HepG2 (cell line): ENCODE data around the gene TRAF5. TPM values are rescaled to one million over a fixed set of nuclear protein-coding genes. Genes with fewer than 3 reads are reported as not detected.
A peak's percentile ranks its signal among the peaks of the same experiment; 100 is the strongest.

ENCODE experiments used
- ADNP ChIP-seq: sonication (generic); formaldehyde crosslinking; IDR thresholded peaks from 2 replicates; pipeline ENCODE4 v1.4.0; 2020; ENCODE audit warnings: missing genetic modification reagents
- ASH2L ChIP-seq: fragments of 300-600, 200-600 bp; sonication (generic); IDR thresholded peaks from 2 replicates; pipeline ENCODE4 v1.7.0; 2017; ENCODE audit warnings: low read depth, mild to moderate bottlenecking, moderate library complexity, mixed read lengths, low read length; ENCODE audit not compliant: insufficient read length
- ETV5 ChIP-seq: IDR thresholded peaks from 2 replicates; pipeline ENCODE4 v1.6.1; 2018; ENCODE audit warnings: missing biosample characterization, missing genetic modification reagents, inconsistent platforms, borderline replicate concordance
- FOXJ3 ChIP-seq: sonication (generic); formaldehyde crosslinking; IDR thresholded peaks from 2 replicates; pipeline ENCODE4 v1.4.0; 2020; ENCODE audit warnings: missing genetic modification reagents, mild to moderate bottlenecking, borderline replicate concordance
- HNRNPL ChIP-seq: fragments of 200-400 bp; formaldehyde crosslinking; IDR thresholded peaks from 2 replicates; pipeline ENCODE4 v1.6.1; 2017; ENCODE audit warnings: mild to moderate bottlenecking, low read depth, low read length
- KDM5A ChIP-seq: fragments of 200-600 bp; sonication (generic); IDR thresholded peaks from 2 replicates; pipeline ENCODE4 v1.7.0; 2018; ENCODE audit warnings: antibody characterized with exemption, mild to moderate bottlenecking, low read length, borderline replicate concordance
- MTERF4 ChIP-seq: sonication (generic); formaldehyde crosslinking; IDR thresholded peaks from 2 replicates; pipeline ENCODE4 v1.8.0; 2023; ENCODE audit warnings: mild to moderate bottlenecking, missing genetic modification reagents
- NCOR1 ChIP-seq: fragments of 200-600 bp; sonication (generic); IDR thresholded peaks from 2 replicates; pipeline ENCODE4 v1.7.0; 2017; ENCODE audit warnings: antibody characterized with exemption, low read length, borderline replicate concordance
- POLR2AphosphoS2 ChIP-seq: IDR thresholded peaks from 2 replicates; pipeline ENCODE4 v1.6.1; 2011; ENCODE audit warnings: low read depth, low read length, improper control_type of control experiment
- SMC3 ChIP-seq: IDR thresholded peaks from 2 replicates; pipeline ENCODE4 v1.6.1; 2011; ENCODE audit warnings: low read length, improper control_type of control experiment
- SP4 ChIP-seq: sonication (generic); formaldehyde crosslinking; IDR thresholded peaks from 2 replicates; pipeline ENCODE4 v1.8.1; 2023; ENCODE audit warnings: mild to moderate bottlenecking, missing genetic modification reagents
- TARDBP ChIP-seq: sonication (generic); formaldehyde crosslinking; IDR thresholded peaks from 2 replicates; pipeline ENCODE4 v1.8.0; 2022; ENCODE audit warnings: mild to moderate bottlenecking, missing genetic modification reagents
- YEATS2 ChIP-seq: sonication (generic); formaldehyde crosslinking; IDR thresholded peaks from 2 replicates; pipeline ENCODE4 v1.4.0; 2020; ENCODE audit warnings: missing genetic modification reagents, borderline replicate concordance
- ZNF10 ChIP-seq: sonication (generic); formaldehyde crosslinking; IDR thresholded peaks from 2 replicates; pipeline ENCODE4 v1.4.0; 2020; ENCODE audit warnings: mild to moderate bottlenecking, low read depth, missing genetic modification reagents, borderline replicate concordance
- ZNF136 ChIP-seq: sonication (generic); formaldehyde crosslinking; IDR thresholded peaks from 2 replicates; pipeline ENCODE4 v1.8.1; 2022; ENCODE audit warnings: low read depth, mild to moderate bottlenecking, moderate library complexity, missing genetic modification reagents
- ZNF597 ChIP-seq: sonication (generic); formaldehyde crosslinking; IDR thresholded peaks from 2 replicates; pipeline ENCODE4 v1.5.0; 2020; ENCODE audit warnings: missing genetic modification reagents
- ZNF768 ChIP-seq: sonication (generic); formaldehyde crosslinking; IDR thresholded peaks from 2 replicates; pipeline ENCODE4 v1.4.0; 2020; ENCODE audit warnings: missing genetic modification reagents
- polyA plus RNA-seq, 8 experiments: library from polyadenylated mRNA; depleted of rRNA in 3 of 8; stranded (reverse) in 7 of 8; unstranded in 1 of 8; fragments of >200 nt; fragmentation: Illumina TruSeq in 4 of 8; extraction: Trizol in 4 of 8; gene quantifications; 2 replicates each; pipeline versions ENCODE4 v1.2.1 to v1.2.3, GENCODE V29; 2011 to 2016; ENCODE audit warnings: low read depth in 4 of 8, missing spikeins in 1 of 8, mixed read lengths in 1 of 8; ENCODE audit not compliant: insufficient read depth in 1 of 8
- total RNA-seq, 5 experiments: library from RNA; depleted of rRNA; stranded (reverse); fragments of >200 nt; fragmentation: Illumina TruSeq; extraction: Trizol; gene quantifications; 2 replicates each; pipeline ENCODE4 v1.2.3, GENCODE V29; 2016; ENCODE audit warnings: low read depth in 1 of 5
- TF ChIP-seq, protein P1 (sequence below): sonication (generic); formaldehyde crosslinking; IDR thresholded peaks from 2 replicates; pipeline ENCODE4 v1.4.0; 2020; ENCODE audit warnings: missing genetic modification reagents
- TF ChIP-seq, protein P2 (sequence below): sonication (generic); formaldehyde crosslinking; IDR thresholded peaks from 2 replicates; pipeline ENCODE4 v1.5.0; 2020; ENCODE audit warnings: missing genetic modification reagents, mild to moderate bottlenecking, borderline replicate concordance
- TF ChIP-seq, protein P3 (sequence below): sonication (generic); formaldehyde crosslinking; IDR thresholded peaks from 2 replicates; pipeline ENCODE4 v1.4.0; 2020; ENCODE audit warnings: missing genetic modification reagents
- TF ChIP-seq, protein P4 (sequence below): sonication (generic); formaldehyde crosslinking; conservative IDR thresholded peaks from 2 replicates; pipeline ENCODE4 v1.4.0; 2020; ENCODE audit warnings: missing genetic modification reagents

Gene TRAF5
- total and polyA plus RNA-seq, 2 of the 13 experiments (the other 11 are each of a cell fraction or from before 2014, with no cell fraction given): 0.27 to 1.6 TPM

DNA sequence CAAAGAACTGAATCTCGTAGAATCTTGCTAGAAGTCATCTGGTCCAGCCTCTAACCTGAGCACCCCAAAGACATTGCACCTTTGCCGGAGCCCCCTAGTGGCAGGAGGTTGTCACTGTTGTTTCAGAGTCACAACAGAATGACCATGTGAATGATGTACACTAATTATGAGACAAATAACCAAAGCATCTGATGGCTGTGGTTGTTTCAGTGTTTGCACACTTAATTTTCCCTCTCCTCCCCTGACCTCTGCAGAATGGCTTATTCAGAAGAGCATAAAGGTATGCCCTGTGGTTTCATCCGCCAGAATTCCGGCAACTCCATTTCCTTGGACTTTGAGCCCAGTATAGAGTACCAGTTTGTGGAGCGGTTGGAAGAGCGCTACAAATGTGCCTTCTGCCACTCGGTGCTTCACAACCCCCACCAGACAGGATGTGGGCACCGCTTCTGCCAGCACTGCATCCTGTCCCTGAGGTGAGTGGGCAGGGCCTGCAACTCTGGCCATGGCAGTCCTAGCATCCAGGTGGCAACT lies 26.4 kb downstream of the TRAF5 start (continued):
- TF ChIP-seq FOXJ3 (0 out of 2 replicates have a peak, but pooled peaks have one; percentile 17), ETV5 (CRISPR knock-in tag) (0 out of 2 replicates have a peak, but pooled peaks have one; percentile 19), MTERF4 (no peak), TARDBP (CRISPR knock-in tag) (peak; percentile 44; the same call in 1 of the 2 replicates), ADNP (CRISPR knock-in tag) (no peak), ZNF597 (CRISPR knock-in tag) (no peak), NCOR1 (peak; percentile 63; the same call in 1 of the 2 replicates), SP4 (CRISPR knock-in tag) (no peak), YEATS2 (CRISPR knock-in tag) (0 out of 2 replicates have a peak, but pooled peaks have one; percentile 15), ZNF768 (CRISPR knock-in tag) (no peak), HNRNPL (peak; percentile 79; the same call in 1 of the 2 replicates), SMC3 (peak; percentile 19; the same call in 1 of the 2 replicates), KDM5A (no peak), ZNF136 (CRISPR knock-in tag) (no peak), ASH2L (peak; percentile 27), POLR2AphosphoS2 (no peak), ZNF10 (CRISPR knock-in tag) (no peak)
- TF ChIP-seq, protein P1, sequence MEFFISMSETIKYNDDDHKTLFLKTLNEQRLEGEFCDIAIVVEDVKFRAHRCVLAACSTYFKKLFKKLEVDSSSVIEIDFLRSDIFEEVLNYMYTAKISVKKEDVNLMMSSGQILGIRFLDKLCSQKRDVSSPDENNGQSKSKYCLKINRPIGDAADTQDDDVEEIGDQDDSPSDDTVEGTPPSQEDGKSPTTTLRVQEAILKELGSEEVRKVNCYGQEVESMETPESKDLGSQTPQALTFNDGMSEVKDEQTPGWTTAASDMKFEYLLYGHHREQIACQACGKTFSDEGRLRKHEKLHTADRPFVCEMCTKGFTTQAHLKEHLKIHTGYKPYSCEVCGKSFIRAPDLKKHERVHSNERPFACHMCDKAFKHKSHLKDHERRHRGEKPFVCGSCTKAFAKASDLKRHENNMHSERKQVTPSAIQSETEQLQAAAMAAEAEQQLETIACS: no peak
- TF ChIP-seq, protein P2, sequence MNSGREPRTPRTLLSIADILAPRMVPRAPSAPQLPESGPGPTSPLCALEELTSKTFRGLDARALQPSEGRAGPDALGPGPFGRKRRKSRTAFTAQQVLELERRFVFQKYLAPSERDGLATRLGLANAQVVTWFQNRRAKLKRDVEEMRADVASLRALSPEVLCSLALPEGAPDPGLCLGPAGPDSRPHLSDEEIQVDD (CRISPR knock-in tag): no peak
- TF ChIP-seq, protein P3, sequence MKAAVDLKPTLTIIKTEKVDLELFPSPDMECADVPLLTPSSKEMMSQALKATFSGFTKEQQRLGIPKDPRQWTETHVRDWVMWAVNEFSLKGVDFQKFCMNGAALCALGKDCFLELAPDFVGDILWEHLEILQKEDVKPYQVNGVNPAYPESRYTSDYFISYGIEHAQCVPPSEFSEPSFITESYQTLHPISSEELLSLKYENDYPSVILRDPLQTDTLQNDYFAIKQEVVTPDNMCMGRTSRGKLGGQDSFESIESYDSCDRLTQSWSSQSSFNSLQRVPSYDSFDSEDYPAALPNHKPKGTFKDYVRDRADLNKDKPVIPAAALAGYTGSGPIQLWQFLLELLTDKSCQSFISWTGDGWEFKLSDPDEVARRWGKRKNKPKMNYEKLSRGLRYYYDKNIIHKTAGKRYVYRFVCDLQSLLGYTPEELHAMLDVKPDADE: no peak
- TF ChIP-seq, protein P4, sequence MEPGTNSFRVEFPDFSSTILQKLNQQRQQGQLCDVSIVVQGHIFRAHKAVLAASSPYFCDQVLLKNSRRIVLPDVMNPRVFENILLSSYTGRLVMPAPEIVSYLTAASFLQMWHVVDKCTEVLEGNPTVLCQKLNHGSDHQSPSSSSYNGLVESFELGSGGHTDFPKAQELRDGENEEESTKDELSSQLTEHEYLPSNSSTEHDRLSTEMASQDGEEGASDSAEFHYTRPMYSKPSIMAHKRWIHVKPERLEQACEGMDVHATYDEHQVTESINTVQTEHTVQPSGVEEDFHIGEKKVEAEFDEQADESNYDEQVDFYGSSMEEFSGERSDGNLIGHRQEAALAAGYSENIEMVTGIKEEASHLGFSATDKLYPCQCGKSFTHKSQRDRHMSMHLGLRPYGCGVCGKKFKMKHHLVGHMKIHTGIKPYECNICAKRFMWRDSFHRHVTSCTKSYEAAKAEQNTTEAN (CRISPR knock-in tag): peak; percentile 70; the same call in 1 of the 2 replicates
